HG03060 (cell line): Measurements from ENCODE around the gene IGFBP4.

Experiments used
- ATAC-seq: cut with Tn5 transposase; IDR thresholded peaks from one replicate; pipeline ENCODE4 v1.9.1; 2021; ENCODE audit warnings: low read depth, moderate number of reproducible peaks; ENCODE audit not compliant: unreplicated experiment

Gene IGFBP4

GRCh38 chr17:40485851-40486521, 42.7 kb downstream of the IGFBP4 start:
- ATAC-seq = no peak

- ATAC-seq = no peak
These were observed 43.5 kb downstream of the IGFBP4 start for GRCh38 chr17:40486522-40487370.

- ATAC-seq = no peak
These were observed 44.2 kb downstream of the IGFBP4 start for GRCh38 chr17:40487371-40488020.

GRCh38 chr17:40490289-40490853, 47.1 kb downstream of the IGFBP4 start:
- ATAC-seq = no peak

- no peak for ATAC-seq
These were observed 47.7 kb downstream of the IGFBP4 start for GRCh38 chr17:40490982-40491381.

GRCh38 chr17:40491486-40491885, 48.2 kb downstream of the IGFBP4 start:
- no peak for ATAC-seq

- ATAC-seq = no peak
These were observed 50.4 kb downstream of the IGFBP4 start for GRCh38 chr17:40493697-40494096.

- no peak for ATAC-seq
These were observed 51.9 kb downstream of the IGFBP4 start for GRCh38 chr17:40495140-40495539.

GRCh38 chr17:40496170-40496569, 52.9 kb downstream of the IGFBP4 start:
- no peak for ATAC-seq

- ATAC-seq = no peak
These were observed 53.6 kb downstream of the IGFBP4 start for GRCh38 chr17:40496634-40497420.

GRCh38 chr17:40497695-40498094, 54.4 kb downstream of the IGFBP4 start:
- no peak for ATAC-seq

GRCh38 chr17:40498281-40499084, 55.2 kb downstream of the IGFBP4 start:
- ATAC-seq = no peak

GRCh38 chr17:40499551-40500189, 56.4 kb downstream of the IGFBP4 start:
- no peak for ATAC-seq

GRCh38 chr17:40500190-40500589, 56.9 kb downstream of the IGFBP4 start:
- ATAC-seq = no peak

GRCh38 chr17:40500709-40501108, 57.5 kb downstream of the IGFBP4 start:
- no peak for ATAC-seq

- ATAC-seq = no peak
These were observed 58.3 kb downstream of the IGFBP4 start, which contains the start of gene TNS4 for GRCh38 chr17:40501499-40501911. TNS4 (minus strand) TSS chr17:40501623; CDS start chr17:40496425, 5,198 bp downstream.

- no peak for ATAC-seq
These were observed 59.5 kb downstream of the IGFBP4 start for GRCh38 chr17:40502716-40503115.

GRCh38 chr17:40503154-40503553, 59.9 kb downstream of the IGFBP4 start:
- no peak for ATAC-seq

- ATAC-seq = no peak
These were observed 63.5 kb downstream of the IGFBP4 start for GRCh38 chr17:40506786-40507185.
